Omental fat pad (tissue), 4 donors: ENCODE results near the gene NDUFS6. TPM values are rescaled to one million over a fixed set of nuclear protein-coding genes. Genes with fewer than 3 reads are reported as not detected.
A peak's percentile ranks its signal among the peaks of the same experiment; 100 is the strongest.

ENCODE experiments used
- ATAC-seq: fragments of 150-250 bp; one replicate; pipeline ENCODE4 v1.9.1; 2016; ENCODE audit warnings: mild to moderate bottlenecking, moderate library complexity; ENCODE audit not compliant: low FRiP score
- DNase-seq: peaks from one replicate; pipeline ENCODE4 v3.0.0-alpha.2; 2019; ENCODE audit warnings: low spot score
- total RNA-seq, 4 donors: library from RNA; depleted of rRNA; stranded (reverse); fragments of >200 nt; gene quantifications; one replicate each; pipeline ENCODE4 v1.1.0, GENCODE V29; 2016
- TF ChIP-seq, protein P1 (sequence below), 3 donors: fragments of 450-650 bp; IDR thresholded peaks; one replicate each; pipeline ENCODE4 v1.5.1; 2016 to 2017; ENCODE audit warnings: antibody characterized with exemption in 3 of 3, mild to moderate bottlenecking in 3 of 3, moderate library complexity in 2 of 3

The NDUFS6 gene
- total RNA-seq, 4 donors from 2014 or later = 34.3 to 81.2 (median 44.2) TPM

GRCh38 chr5:1799110-1799601, 2.1 kb upstream of the NDUFS6 start:
- DNase-seq (no peak), ATAC-seq (peak; percentile 24)
- TF ChIP-seq, protein P1, sequence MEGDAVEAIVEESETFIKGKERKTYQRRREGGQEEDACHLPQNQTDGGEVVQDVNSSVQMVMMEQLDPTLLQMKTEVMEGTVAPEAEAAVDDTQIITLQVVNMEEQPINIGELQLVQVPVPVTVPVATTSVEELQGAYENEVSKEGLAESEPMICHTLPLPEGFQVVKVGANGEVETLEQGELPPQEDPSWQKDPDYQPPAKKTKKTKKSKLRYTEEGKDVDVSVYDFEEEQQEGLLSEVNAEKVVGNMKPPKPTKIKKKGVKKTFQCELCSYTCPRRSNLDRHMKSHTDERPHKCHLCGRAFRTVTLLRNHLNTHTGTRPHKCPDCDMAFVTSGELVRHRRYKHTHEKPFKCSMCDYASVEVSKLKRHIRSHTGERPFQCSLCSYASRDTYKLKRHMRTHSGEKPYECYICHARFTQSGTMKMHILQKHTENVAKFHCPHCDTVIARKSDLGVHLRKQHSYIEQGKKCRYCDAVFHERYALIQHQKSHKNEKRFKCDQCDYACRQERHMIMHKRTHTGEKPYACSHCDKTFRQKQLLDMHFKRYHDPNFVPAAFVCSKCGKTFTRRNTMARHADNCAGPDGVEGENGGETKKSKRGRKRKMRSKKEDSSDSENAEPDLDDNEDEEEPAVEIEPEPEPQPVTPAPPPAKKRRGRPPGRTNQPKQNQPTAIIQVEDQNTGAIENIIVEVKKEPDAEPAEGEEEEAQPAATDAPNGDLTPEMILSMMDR (IDR thresholded peaks at IDR 0.05) = no peak

DNA sequence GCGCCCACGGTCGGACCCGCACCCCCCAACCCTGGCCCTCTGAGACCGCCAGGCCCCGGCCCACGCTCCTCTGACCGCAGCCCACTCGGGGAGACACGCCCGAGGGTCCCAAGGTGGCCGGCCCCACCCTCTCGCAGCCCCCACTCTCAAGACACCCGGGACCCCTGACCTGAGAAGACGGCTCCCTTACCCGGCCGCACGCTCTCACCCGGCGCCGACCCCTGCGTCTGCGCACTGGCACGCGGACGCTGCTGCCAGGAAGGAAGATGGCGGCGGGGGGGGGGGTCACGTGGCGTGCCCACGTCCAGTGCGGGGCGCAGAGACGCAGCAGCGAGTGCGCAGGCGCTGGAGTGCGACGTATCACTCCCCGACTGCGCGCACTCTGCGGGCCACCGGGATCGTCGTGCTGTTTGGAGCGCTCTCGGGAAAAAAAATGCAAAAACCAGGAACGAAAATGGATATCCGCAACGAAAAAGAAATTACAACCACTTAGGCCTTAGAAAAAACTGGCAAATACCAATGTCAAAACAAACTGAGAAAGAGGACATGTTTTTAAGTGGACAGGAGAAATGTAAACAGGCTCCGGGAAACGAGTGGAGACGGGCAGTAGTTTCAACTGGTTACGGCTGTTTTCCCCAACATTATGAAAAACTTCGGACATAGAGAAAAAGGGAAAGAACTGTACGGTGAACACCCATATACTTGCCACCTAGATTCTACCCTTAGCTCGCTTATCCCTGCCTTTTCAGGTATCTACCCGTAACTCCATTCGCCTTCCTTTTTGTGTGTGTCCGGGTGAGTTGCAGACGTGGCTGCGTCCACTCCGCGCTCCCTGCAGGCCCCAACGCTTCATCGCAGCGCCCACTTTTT, 1.4 kb upstream of the NDUFS6 start, which contains the start of gene MRPL36:
Gene MRPL36 (minus strand): TSS at position 236 of the 870 bp plus-strand sequence. CDS start 902 bp downstream, outside the sequence.
- DNase-seq (peak; percentile 81), ATAC-seq (peak; percentile 88)
- TF ChIP-seq, protein P1 (IDR thresholded peaks at IDR 0.05) = no peak

- ATAC-seq (peak; percentile 10), DNase-seq (no peak)
- TF ChIP-seq, protein P1 (IDR thresholded peaks at IDR 0.05) = no peak
Observed at GRCh38 chr5:1800472-1801221, 560 bp upstream of the NDUFS6 start.

DNA sequence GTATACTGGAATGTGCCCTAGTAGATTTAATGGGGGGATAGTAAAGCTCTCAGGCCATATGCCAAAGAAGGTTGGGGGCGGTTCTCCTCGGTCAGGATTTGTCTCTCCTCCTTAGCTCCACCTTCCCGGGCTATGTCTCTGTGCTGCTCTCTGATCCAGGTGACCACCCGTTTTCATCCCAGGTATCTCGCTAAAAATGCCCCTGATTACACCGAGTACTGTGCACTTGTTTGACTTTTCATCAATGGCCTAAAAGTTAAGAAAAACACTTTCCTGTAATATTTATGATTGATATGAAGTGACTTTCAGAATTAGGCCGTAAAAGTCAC, 724 bp downstream of the NDUFS6 start:
- TF ChIP-seq, protein P1 (IDR thresholded peaks at IDR 0.05) = no peak
- no peak for ATAC-seq
- DNase-seq = no peak

- no peak for DNase-seq
- ATAC-seq = no peak
- TF ChIP-seq, protein P1 (IDR thresholded peaks at IDR 0.05) = no peak
Observed at GRCh38 chr5:1803192-1803591, 2.0 kb downstream of the NDUFS6 start.

DNA sequence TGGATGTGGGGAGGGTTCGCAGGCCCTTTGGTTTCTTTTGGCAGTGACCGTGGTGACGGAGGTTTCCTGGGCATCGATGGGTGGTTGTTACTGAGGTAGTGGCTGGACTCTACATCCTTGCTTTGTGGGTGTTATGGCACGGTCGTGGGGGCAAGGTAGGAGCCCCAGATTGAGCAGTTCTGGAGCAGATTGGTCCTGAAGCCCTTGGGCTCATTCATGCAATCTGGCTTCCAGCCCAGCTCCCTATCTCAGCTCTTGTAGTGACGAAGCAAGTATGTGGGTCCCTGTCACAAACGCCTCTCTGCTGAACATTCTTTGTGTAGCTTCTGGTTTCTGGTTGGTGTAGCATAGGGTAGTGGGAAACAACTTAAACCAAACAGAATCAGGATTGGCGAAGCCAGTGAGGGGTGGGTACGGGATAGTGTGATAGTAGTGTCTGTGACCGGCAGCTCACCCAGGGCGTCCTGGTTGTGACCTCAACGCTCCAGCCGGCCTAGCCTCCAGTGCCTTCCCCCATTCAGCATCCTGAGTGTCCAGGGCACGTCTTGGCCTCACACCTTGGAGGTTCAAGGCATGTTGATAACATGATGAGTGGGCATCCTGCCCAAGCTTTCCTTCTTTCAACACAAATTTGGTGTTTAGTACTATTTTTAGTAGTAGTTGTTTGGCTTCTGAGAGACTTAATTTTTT, 2.9 kb downstream of the NDUFS6 start:
- ATAC-seq (no peak), DNase-seq (no peak)
- TF ChIP-seq, protein P1 (IDR thresholded peaks at IDR 0.05) = no peak
